Measurements from ENCODE around the gene SSTR3. TPM values are rescaled to one million over a fixed set of nuclear protein-coding genes. Genes with fewer than 3 reads are reported as not detected.

The SSTR3 gene
- total and polyA plus RNA-seq, 10 of the 15 experiments (the other 5 are each of a cell fraction or from before 2014, with no cell fraction given) = 0.03 to 4.5 (median 2.4) TPM

GRCh38 chr22:37167981-37168647, 44.2 kb downstream of the SSTR3 start (continued):
- TF ChIP-seq WRNIP1 (IDR thresholded peaks at IDR 0.05; ENCODE audit: borderline replicate concordance, low read depth, low read length) (no peak), PRDM15 (CRISPR knock-in tag; IDR thresholded peaks at IDR 0.05) (no peak), CBX5 (IDR thresholded peaks at IDR 0.05; ENCODE audit: low read depth) (no peak), KAT2A (conservative IDR thresholded peaks at IDR 0.05; ENCODE audit: control insufficient read depth, low read depth, low read length) (no peak), RELB (IDR thresholded peaks at IDR 0.05; ENCODE audit: low read depth) (no peak), CHD1 (IDR thresholded peaks at IDR 0.05; ENCODE audit: low read depth, low read length) (no peak), CREB1 (IDR thresholded peaks at IDR 0.05; ENCODE audit: low read depth) (no peak), JUND (IDR thresholded peaks at IDR 0.05; ENCODE audit: low read depth, low read length) (no peak), CEBPB (IDR thresholded peaks at IDR 0.05; ENCODE audit: borderline replicate concordance in 1 of 2, low read depth in 2 of 2, low read length in 2 of 2) (no peak), EGR1 (IDR thresholded peaks at IDR 0.05; ENCODE audit: borderline replicate concordance in 1 of 2, low read depth in 2 of 2, low read length in 2 of 2) (no peak), FOXK2 (IDR thresholded peaks at IDR 0.05) (no peak), SRF (IDR thresholded peaks at IDR 0.05; ENCODE audit: low read depth in 2 of 2, low read length in 2 of 2) (no peak), SMAD1 (IDR thresholded peaks at IDR 0.05; ENCODE audit: low read depth, partially characterized antibody) (no peak), YY1 (IDR thresholded peaks at IDR 0.05; ENCODE audit: low read depth, low read length) (no peak), JUNB (IDR thresholded peaks at IDR 0.05) (no peak)

All from GM12878 (cell line).